Measurements from ENCODE around the gene OR4F6.
"Not testable (repeated sequence)": the region's sequence is repeated elsewhere in the genome, so short reads cannot be mapped to it uniquely, and the experiment has no call there.

- not testable (repeated sequence) for TF ChIP-seq POLR2A, POLR2AphosphoS5 (IDR thresholded peaks at IDR 0.05)
- TF ChIP-seq, protein P1, sequence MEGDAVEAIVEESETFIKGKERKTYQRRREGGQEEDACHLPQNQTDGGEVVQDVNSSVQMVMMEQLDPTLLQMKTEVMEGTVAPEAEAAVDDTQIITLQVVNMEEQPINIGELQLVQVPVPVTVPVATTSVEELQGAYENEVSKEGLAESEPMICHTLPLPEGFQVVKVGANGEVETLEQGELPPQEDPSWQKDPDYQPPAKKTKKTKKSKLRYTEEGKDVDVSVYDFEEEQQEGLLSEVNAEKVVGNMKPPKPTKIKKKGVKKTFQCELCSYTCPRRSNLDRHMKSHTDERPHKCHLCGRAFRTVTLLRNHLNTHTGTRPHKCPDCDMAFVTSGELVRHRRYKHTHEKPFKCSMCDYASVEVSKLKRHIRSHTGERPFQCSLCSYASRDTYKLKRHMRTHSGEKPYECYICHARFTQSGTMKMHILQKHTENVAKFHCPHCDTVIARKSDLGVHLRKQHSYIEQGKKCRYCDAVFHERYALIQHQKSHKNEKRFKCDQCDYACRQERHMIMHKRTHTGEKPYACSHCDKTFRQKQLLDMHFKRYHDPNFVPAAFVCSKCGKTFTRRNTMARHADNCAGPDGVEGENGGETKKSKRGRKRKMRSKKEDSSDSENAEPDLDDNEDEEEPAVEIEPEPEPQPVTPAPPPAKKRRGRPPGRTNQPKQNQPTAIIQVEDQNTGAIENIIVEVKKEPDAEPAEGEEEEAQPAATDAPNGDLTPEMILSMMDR (IDR thresholded peaks at IDR 0.05): not testable (repeated sequence)
Measured at GRCh38 chr15:101790748-101791147, 12.6 kb upstream of the OR4F6 start.
